Kidney (tissue), 14 donors: ENCODE data around the gene CPZ. TPM values are rescaled to one million over a fixed set of nuclear protein-coding genes. Genes with fewer than 3 reads are reported as not detected.
A peak's percentile ranks its signal among the peaks of the same experiment; 100 is the strongest.

Source experiments
- DNase-seq, 5 donors: peaks; one replicate each; pipeline ENCODE4 v3.0.0-alpha.2; 2013 to 2020
- FAIRE-seq: peaks from 2 replicates; lab custom pipeline; 2012; peaks lifted over from hg19 to GRCh38; lab: Jason Lieb, UNC
- H3K27ac ChIP-seq, 2 donors: one replicate each; pipeline ENCODE4 v1.7.0; 2013; ENCODE audit warnings: low read depth in 2 of 2, low read length in 2 of 2, inconsistent platforms in 1 of 2
- H3K27me3 ChIP-seq: one replicate; pipeline ENCODE4 v1.7.1; 2013; ENCODE audit warnings: low read length, inconsistent platforms; ENCODE audit not compliant: control insufficient read depth, insufficient read depth
- H3K36me3 ChIP-seq, 3 donors: one replicate each; pipeline versions ENCODE4 v1.7.0 to v1.7.1; 2013; ENCODE audit warnings: low read length in 3 of 3, control low read depth in 1 of 3, inconsistent platforms in 1 of 3; ENCODE audit not compliant: insufficient read depth in 3 of 3, control insufficient read depth in 2 of 3
- H3K4me1 ChIP-seq, 3 donors: one replicate each; pipeline versions ENCODE4 v1.7.0 to v1.7.1; 2013; ENCODE audit warnings: low read length in 3 of 3, inconsistent platforms in 1 of 3, low read depth in 1 of 3; ENCODE audit not compliant: control insufficient read depth in 2 of 3, insufficient read depth in 2 of 3
- H3K4me3 ChIP-seq, 3 donors: one replicate each; pipeline versions ENCODE4 v1.7.0 to v1.8.1; 2013; ENCODE audit warnings: low read length in 3 of 3, control low read depth in 1 of 3, inconsistent platforms in 1 of 3
- H3K9ac ChIP-seq, 3 donors: one replicate each; pipeline versions ENCODE4 v1.7.0 to v1.7.1; 2013; ENCODE audit warnings: low read length in 3 of 3, control low read depth in 1 of 3, inconsistent platforms in 1 of 3
- H3K9me3 ChIP-seq, 3 donors: one replicate each; pipeline versions ENCODE4 v1.7.0 to v1.7.1; 2013; ENCODE audit warnings: low read length in 3 of 3, control low read depth in 1 of 3, inconsistent platforms in 1 of 3; ENCODE audit not compliant: control insufficient read depth in 2 of 3, insufficient read depth in 1 of 3
- intact Hi-C: fragments of 100-400 bp; cut with DNase I; formaldehyde crosslinking; loops from one replicate; pipeline ENCODE4 v1.11.1; 2022
- polyA plus RNA-seq: library from polyadenylated mRNA; stranded (reverse); fragments of 350-450 nt; fragmentation: Illumina TruSeq; extraction: RNeasy Lipid Tissue Mini Kit (QIAGEN cat#74804); gene quantifications from one replicate; pipeline ENCODE4 v1.2.3, GENCODE V29; 2014; ENCODE audit warnings: low read depth, low replicate concordance; ENCODE audit not compliant: insufficient read depth
- total RNA-seq: library from RNA; stranded (reverse); fragmentation: NEBNext Ultra II Directional; extraction: Animal tissue kit (Norgen Biotek cat#: 25700); gene quantifications from one replicate; pipeline ENCODE4 v1.2.1, GENCODE V29; 2021
- TF ChIP-seq, protein P1 (sequence below): IDR thresholded peaks from 3 replicates; pipeline ENCODE4 v1.5.1; 2012; ENCODE audit warnings: mild to moderate bottlenecking, moderate library complexity, borderline replicate concordance; ENCODE audit not compliant: insufficient read depth; ENCODE audit errors: extremely low read depth
- donor health status: control.
- donor health status: control.
- donor health status: control.
- donor health status: control.
- donor health status: control.
- donor health status: DM: yes; HTN: yes; CAD: no.
- donor health status: Normal renal cell carcinoma (clear cell type).

CPZ gene
- total and polyA plus RNA-seq, 2 donors from 2014 or later, result 1.2 to 2.6 TPM

DNA sequence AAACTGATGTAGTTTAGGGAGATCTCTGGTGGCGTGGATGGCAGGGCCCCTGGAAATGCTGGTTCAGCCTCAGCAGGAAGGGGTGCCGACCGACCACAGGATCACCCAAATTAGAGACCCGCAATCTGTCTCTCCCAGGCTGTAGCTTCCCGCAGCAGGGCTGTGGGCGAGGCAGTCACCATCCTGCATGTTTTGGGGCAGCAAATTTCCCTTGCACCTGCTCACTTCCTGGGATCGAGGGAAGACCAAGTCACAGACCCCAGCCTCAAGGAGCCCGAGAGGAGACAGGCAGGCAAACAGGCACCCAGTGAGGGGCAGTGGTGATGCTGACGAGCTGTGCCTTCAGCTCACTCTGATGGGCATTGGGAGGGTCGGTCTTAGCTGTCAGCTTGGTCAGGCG is 33.6 kb upstream of the CPZ start:
- H3K27ac ChIP-seq, result no peak overlapping the region
- DNase-seq (peak in 1 of 5 donors; percentile 42), FAIRE-seq (no peak)
- no peaks in the 10 kb centered on the region for H3K27me3 ChIP-seq
- no peak overlapping the region for H3K4me3 ChIP-seq
- no peaks in the 10 kb centered on the region for H3K36me3 ChIP-seq
- intact Hi-C loops, result no loop called here
- no peak overlapping the region for H3K9ac ChIP-seq
- no peaks in the 10 kb centered on the region for H3K9me3 ChIP-seq
- no peaks in the 10 kb centered on the region for H3K4me1 ChIP-seq
- TF ChIP-seq, protein P1, sequence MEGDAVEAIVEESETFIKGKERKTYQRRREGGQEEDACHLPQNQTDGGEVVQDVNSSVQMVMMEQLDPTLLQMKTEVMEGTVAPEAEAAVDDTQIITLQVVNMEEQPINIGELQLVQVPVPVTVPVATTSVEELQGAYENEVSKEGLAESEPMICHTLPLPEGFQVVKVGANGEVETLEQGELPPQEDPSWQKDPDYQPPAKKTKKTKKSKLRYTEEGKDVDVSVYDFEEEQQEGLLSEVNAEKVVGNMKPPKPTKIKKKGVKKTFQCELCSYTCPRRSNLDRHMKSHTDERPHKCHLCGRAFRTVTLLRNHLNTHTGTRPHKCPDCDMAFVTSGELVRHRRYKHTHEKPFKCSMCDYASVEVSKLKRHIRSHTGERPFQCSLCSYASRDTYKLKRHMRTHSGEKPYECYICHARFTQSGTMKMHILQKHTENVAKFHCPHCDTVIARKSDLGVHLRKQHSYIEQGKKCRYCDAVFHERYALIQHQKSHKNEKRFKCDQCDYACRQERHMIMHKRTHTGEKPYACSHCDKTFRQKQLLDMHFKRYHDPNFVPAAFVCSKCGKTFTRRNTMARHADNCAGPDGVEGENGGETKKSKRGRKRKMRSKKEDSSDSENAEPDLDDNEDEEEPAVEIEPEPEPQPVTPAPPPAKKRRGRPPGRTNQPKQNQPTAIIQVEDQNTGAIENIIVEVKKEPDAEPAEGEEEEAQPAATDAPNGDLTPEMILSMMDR, result no peak

DNA sequence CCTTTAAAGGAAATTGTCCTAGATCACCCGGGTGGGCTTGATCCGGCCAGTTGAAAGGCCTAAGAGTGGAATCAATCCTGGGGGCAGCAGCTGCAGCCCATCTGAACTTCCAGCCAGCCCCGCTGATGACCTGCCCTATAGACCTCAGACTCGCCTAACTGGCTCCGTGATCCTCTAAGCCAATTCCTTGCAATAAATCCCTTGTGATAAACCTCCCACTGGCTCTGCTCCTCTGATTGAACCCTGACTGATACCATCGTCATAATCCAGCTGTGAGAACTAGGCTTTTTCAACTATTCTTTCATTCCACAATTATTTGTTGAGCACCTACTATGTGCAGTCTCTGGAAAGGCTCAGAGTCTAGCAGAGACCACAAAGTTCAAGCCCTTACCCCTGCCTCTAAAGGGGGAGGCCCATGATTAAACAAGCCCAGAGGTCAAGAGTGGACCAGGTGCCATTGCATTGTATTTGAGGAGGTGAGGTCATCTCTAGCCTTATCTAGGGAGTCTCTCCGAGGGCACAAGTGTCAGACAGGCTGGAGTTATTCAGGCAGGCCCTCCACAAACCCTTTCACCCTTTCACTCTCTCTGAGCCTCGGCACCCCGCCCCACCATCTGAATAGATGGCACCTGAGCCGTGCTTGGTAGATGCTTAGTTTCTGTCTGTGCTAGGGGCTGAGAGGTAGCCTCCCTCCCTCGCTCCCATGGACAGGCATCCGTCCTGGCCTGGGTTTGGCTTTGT is 32.9 kb upstream of the CPZ start:
- no peak overlapping the region for H3K4me3 ChIP-seq
- no peaks in the 10 kb centered on the region for H3K9me3 ChIP-seq
- DNase-seq, result peak in 2 of 5 donors; percentile 31 to 38
- no peaks in the 10 kb centered on the region for H3K27me3 ChIP-seq
- no peak overlapping the region for H3K9ac ChIP-seq
- TF ChIP-seq, protein P1, result no peak
- no peak overlapping the region for H3K27ac ChIP-seq
- no peaks in the 10 kb centered on the region for H3K36me3 ChIP-seq
- no peaks in the 10 kb centered on the region for H3K4me1 ChIP-seq
- intact Hi-C loops, result no loop called here
- no peak for FAIRE-seq

DNA sequence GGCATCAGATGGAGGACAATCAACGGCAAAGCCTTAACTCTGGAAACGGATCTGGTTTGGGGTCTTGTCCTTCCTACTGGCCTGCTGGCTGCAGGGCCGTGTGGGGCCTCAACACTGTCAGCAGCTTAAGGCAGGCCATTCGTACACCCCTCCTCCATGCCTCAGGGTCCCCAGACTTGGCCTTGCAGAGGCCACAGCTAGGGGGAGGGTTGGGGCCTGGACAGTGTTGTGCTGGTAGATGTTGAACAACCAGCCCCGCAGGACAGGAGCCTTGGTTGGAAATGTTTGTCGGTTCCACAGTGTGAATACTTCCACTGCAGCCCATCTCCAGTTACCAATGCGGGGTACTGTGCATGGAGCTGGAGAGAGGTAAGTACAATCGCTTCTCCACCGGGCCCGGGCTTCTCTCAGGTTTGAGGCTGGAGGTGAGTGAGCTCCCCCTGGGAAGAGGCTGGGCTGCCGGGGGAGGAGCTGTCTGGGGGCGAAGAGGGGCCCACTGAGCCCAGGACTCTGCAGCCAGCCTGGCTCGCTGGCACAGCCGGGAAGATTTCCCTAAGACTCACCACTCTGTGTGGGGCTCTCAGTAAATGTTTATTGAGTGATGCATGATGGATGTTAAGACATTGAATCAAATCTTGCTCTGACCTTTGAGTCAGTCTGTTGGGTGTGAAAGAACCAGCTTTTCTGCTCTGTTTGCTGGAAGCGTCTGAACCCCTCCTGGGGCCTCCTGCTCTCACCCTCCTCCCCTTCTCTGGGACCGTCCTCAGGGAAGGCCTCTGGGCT is 32.1 kb upstream of the CPZ start:
- H3K4me1 ChIP-seq, result no peaks in the 10 kb centered on the region
- no peak overlapping the region for H3K9ac ChIP-seq
- H3K4me3 ChIP-seq, result no peak overlapping the region
- TF ChIP-seq, protein P1, result no peak
- DNase-seq (peak in 1 of 5 donors; percentile 51), FAIRE-seq (no peak)
- H3K9me3 ChIP-seq, result no peaks in the 10 kb centered on the region
- no peaks in the 10 kb centered on the region for H3K27me3 ChIP-seq
- no peak overlapping the region for H3K27ac ChIP-seq
- H3K36me3 ChIP-seq, result no peaks in the 10 kb centered on the region
- intact Hi-C loops, result no loop called here
